Measurements from ENCODE around the gene ERF.

Gene ERF

GRCh38 chr19:42232435-42232834 lies 22.5 kb downstream of the ERF start:
- peaks cover 50% of the 10 kb centered on the region for H3K36me3 ChIP-seq (ENCODE audit: control insufficient read depth, insufficient read depth, low read length)
- H3K27me3 ChIP-seq (replicated peaks; ENCODE audit: control insufficient read depth, insufficient read depth, low read length) = no peaks in the 10 kb centered on the region
- H3K4me3 ChIP-seq (replicated peaks; ENCODE audit: low read depth, low read length) = no peak overlapping the region
- DNase-seq (ENCODE audit: extremely low read depth, insufficient read length) = no peak
- TF ChIP-seq CTCF (IDR thresholded peaks at IDR 0.05; ENCODE audit: insufficient read depth, low read length, poor library complexity, severe bottlenecking) = no peak

DNA sequence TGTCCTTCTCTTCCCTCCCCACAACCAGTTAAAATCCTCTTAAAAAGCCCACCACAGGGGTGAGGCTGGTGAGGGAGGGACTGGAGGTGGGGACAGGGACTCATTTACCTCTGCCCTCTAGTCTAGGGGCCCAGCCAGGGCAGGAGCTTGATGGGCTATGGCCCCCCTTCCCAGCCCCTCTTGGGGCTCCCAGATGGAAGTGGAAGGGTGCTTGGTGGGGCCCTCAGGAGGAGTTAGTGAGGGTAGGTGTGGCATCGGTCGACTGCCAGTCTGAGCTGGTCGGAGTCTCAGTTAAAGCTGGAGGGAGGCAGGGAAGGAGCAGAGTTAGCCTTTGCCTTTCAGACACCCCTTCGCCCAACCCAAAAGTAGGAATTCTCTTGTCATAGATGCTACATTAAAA lies 24.4 kb downstream of the ERF start:
- no peak for DNase-seq (ENCODE audit: extremely low read depth, insufficient read length)
- no peaks in the 10 kb centered on the region for H3K27me3 ChIP-seq (replicated peaks; ENCODE audit: control insufficient read depth, insufficient read depth, low read length)
- H3K4me3 ChIP-seq (replicated peaks; ENCODE audit: low read depth, low read length) = no peak overlapping the region
- TF ChIP-seq CTCF (IDR thresholded peaks at IDR 0.05; ENCODE audit: insufficient read depth, low read length, poor library complexity, severe bottlenecking) = no peak
- peaks cover 53% of the 10 kb centered on the region for H3K36me3 ChIP-seq (ENCODE audit: control insufficient read depth, insufficient read depth, low read length)

GRCh38 chr19:42229855-42230351 lies 25.0 kb downstream of the ERF start:
- no peak for TF ChIP-seq CTCF (IDR thresholded peaks at IDR 0.05; ENCODE audit: insufficient read depth, low read length, poor library complexity, severe bottlenecking)
- H3K27me3 ChIP-seq (replicated peaks; ENCODE audit: control insufficient read depth, insufficient read depth, low read length) = no peaks in the 10 kb centered on the region
- no peak overlapping the region for H3K4me3 ChIP-seq (replicated peaks; ENCODE audit: low read depth, low read length)
- H3K36me3 ChIP-seq (ENCODE audit: control insufficient read depth, insufficient read depth, low read length) = peaks cover 55% of the 10 kb centered on the region
- DNase-seq (ENCODE audit: extremely low read depth, insufficient read length) = no peak

GRCh38 chr19:42229301-42229854 lies 25.6 kb downstream of the ERF start:
- Histone ChIP-seq H3K27me3 (replicated peaks; ENCODE audit: control insufficient read depth, insufficient read depth, low read length) (no peaks in the 10 kb centered on the region), H3K4me3 (replicated peaks; ENCODE audit: low read depth, low read length) (no peak overlapping the region), H3K36me3 (ENCODE audit: control insufficient read depth, insufficient read depth, low read length) (peaks cover 57% of the 10 kb centered on the region)
- no peak for DNase-seq (ENCODE audit: extremely low read depth, insufficient read length)
- TF ChIP-seq CTCF (IDR thresholded peaks at IDR 0.05; ENCODE audit: insufficient read depth, low read length, poor library complexity, severe bottlenecking) = no peak

DNA sequence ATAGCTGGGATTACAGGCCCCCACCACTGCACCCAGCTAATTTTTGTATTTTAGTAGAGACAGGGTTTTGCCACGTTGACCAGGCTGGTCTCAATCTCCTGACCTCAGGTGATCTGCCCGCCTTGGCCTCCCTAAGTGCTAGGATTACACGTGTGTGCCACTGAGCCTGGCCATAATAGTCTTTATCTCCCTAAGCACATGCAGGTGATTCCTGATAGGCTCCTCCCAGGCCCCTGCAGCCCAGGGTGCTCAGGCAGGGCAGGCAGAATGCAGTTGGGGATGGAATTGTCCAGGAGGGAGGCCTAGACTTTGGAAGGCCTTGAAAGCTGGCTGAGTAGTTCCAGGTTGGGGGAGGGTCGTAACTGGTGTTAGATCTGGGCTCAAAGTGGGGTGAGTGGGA lies 26.3 kb downstream of the ERF start:
- no peaks in the 10 kb centered on the region for H3K27me3 ChIP-seq (replicated peaks; ENCODE audit: control insufficient read depth, insufficient read depth, low read length)
- DNase-seq (ENCODE audit: extremely low read depth, insufficient read length) = no peak
- TF ChIP-seq CTCF (IDR thresholded peaks at IDR 0.05; ENCODE audit: insufficient read depth, low read length, poor library complexity, severe bottlenecking) = no peak
- peaks cover 55% of the 10 kb centered on the region for H3K36me3 ChIP-seq (ENCODE audit: control insufficient read depth, insufficient read depth, low read length)
- no peak overlapping the region for H3K4me3 ChIP-seq (replicated peaks; ENCODE audit: low read depth, low read length)

- H3K36me3 ChIP-seq (ENCODE audit: control insufficient read depth, insufficient read depth, low read length) = peaks cover 44% of the 10 kb centered on the region
- DNase-seq (ENCODE audit: extremely low read depth, insufficient read length) = no peak
- no peak for TF ChIP-seq CTCF (IDR thresholded peaks at IDR 0.05; ENCODE audit: insufficient read depth, low read length, poor library complexity, severe bottlenecking)
Observed at GRCh38 chr19:42226886-42227285, 28.0 kb downstream of the ERF start.

More at GRCh38 chr19:42226886-42227285, 28.0 kb downstream of the ERF start:
- no peaks in the 10 kb centered on the region for H3K27me3 ChIP-seq (replicated peaks; ENCODE audit: control insufficient read depth, insufficient read depth, low read length)
- H3K4me3 ChIP-seq (replicated peaks; ENCODE audit: low read depth, low read length) = no peak overlapping the region

All from GM06990 (cell line).